Bone marrow (tissue), 2 donors: ENCODE data around the gene BANP.
"Not testable (repeated sequence)": the region's sequence is repeated elsewhere in the genome, so short reads cannot be mapped to it uniquely, and the experiment has no call there.

Experiments used
- DNase-seq, 2 donors: peaks; one replicate each; lab custom pipeline; 2025; lab: John Stamatoyannopoulos, UW

BANP gene

DNA sequence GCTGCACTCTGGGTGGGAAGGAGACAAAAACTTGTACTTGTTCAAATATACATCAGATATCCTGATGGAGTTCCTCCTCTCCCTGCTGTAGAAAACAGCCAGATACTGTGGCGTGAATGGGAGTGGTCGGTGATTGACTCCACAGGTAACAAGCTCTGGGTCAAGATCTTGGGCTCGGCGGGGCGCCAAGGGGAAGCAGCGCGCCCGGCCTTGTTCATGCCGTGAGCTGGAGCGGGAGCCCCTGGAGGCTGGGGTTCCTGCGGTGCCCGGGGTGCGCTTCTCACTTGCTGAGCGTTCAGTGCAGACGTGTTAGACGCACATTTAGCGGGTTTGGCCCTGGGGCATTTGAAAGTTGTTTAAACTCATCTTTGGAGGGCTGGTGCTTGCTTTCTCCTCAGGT, 44.4 kb downstream of the BANP start:
- DNase-seq: no peak

DNA sequence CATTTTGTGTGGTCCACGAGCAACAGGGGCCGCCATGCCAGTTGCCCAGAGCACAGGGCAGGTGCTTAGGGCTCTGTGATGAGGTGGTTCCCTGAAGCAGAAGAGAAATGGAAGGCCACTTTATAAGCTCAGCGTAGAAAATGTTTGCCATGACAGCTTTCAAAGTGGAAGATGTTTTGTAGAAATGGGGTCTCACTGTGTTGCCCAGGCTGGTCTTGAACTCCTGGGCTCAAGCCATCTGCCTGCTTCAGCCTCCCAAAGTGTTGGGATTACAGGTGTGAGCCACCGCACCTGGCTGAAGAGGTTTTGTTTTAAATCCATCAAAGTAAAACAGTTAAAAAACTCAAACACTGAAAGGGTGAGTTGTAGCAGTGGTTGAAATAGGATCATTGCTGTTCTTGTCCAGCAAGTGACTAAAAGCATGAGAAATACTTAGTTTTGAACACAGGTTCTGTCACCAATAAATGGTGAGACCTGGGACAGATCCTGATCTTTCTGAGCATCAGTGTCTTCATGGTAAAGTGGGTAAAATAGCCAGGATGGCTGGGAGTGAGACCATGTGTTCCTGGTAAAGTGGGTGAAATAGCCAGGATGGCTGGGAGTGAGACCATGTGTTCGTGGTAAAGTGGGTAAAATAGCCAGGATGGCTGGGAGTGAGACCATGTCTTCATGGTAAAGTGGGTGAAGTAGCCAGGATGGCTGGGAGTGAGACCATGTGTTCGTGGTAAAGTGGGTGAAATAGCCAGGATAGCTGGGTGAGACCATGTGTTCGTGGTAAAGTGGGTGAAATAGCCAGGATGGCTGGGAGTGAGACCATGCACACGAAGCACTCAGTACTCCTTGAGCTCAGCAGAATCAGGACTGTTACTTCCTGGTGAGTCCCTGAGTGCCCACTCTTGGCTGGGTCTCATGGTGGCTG, 46.0 kb downstream of the BANP start:
- no peak for DNase-seq

GRCh38 chr16:87998184-87998793, 47.1 kb downstream of the BANP start:
- not testable (repeated sequence) for DNase-seq

DNA sequence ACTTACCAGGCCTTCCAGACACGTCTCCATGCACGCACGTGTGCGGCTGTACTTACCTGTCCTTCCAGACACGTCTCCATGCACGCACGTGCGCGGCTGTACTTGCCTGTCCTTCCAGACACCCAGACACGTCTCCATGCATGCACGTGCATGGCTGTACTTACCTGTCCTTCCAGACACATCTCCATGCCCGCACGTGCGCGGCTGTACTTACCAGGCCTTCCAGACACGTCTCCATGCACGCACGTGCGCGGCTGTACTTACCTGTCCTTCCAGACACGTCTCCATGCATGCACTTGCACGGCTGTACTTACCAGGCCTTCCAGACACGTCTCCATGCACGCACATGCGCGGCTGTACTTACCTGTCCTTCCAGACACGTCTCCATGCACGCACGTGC, 47.8 kb downstream of the BANP start:
- DNase-seq: not testable (repeated sequence)

DNA sequence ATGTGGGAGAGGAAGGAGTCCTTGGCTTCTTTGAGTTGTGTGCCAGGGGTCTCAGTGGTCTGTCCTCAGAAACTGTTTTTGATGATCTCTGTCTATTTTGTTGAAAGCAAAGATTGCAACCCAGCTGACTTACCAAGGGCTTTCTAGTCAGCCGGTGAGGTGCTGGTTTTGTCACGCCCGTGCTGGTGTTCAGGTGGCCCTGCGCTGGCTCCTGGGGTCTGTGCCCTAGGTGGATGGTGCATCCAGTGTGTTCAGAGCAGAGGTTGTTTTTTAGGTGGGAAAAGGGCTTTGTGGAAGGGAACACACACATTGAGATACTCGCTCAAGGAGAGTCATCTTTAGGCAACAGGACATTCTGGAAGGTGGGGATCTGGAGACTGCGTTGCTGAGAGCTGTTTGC, 51.0 kb downstream of the BANP start:
- DNase-seq: no peak

DNA sequence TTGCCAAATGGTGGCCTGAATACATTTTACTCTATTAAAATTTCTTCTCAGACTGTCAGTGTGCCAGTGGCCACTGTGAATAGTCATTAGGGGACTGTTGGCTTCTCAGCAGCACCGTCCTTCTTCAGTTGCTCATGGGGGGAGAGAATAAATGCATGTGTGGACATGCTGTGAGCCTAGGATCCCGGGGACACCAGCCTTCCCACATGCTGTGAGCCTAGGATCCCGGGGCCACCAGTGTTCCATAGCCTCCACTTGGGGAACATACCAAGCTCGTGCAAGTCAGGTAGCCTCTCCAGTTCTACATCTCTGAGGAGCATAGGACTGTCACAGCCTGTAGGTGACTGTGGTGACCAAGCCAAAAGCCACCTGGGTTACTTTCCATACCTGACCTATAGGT, 51.5 kb downstream of the BANP start:
- DNase-seq: no peak

- DNase-seq: no peak
These were observed 52.1 kb downstream of the BANP start for GRCh38 chr16:88003316-88003715.

GRCh38 chr16:88003736-88004135, 52.5 kb downstream of the BANP start:
- no peak for DNase-seq

- no peak for DNase-seq
These were observed 53.2 kb downstream of the BANP start for GRCh38 chr16:88004391-88004790.

DNA sequence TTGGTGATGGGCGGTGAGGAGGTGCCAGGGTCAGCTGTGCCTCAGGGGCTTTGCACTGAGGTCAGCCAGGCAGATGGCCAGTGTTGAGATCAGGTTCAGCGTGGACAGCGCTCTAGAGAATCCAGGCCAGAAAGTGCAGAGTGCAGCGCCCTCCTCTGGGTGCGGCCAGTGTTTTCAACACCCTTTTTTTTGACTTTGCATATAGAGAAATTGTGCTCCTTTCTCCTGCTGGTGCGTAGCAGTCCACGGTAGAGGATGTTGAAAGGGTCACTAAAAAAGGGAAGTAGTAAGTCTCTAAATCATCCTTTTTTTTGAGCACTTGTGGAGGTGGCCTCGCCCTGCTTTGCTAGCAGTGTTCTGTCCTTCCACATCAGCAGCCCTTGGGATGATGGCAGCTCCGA, 53.9 kb downstream of the BANP start:
- peak in 1 of 2 donors; percentile 42 for DNase-seq

DNA sequence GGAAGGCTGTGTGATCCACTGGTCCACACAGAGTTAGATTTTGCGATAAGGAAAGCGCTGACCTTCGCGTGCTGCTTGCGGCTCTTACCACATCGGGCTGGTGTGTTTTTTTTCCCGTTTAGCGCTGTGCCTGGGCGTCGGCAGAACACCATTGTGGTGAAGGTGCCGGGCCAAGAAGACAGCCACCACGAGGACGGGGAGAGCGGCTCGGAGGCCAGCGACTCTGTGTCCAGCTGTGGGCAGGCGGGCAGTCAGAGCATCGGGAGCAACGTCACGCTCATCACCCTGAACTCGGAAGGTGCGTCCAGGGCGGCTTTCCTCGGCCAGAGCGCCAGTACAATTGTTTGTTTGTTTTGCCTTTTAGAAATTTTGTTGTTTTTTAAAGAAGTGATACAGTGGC, 54.7 kb downstream of the BANP start:
- no peak for DNase-seq

- DNase-seq: no peak
These were observed 56.1 kb downstream of the BANP start for GRCh38 chr16:88007321-88007731.

- no peak for DNase-seq
These were observed 57.6 kb downstream of the BANP start for GRCh38 chr16:88008840-88009239.

DNA sequence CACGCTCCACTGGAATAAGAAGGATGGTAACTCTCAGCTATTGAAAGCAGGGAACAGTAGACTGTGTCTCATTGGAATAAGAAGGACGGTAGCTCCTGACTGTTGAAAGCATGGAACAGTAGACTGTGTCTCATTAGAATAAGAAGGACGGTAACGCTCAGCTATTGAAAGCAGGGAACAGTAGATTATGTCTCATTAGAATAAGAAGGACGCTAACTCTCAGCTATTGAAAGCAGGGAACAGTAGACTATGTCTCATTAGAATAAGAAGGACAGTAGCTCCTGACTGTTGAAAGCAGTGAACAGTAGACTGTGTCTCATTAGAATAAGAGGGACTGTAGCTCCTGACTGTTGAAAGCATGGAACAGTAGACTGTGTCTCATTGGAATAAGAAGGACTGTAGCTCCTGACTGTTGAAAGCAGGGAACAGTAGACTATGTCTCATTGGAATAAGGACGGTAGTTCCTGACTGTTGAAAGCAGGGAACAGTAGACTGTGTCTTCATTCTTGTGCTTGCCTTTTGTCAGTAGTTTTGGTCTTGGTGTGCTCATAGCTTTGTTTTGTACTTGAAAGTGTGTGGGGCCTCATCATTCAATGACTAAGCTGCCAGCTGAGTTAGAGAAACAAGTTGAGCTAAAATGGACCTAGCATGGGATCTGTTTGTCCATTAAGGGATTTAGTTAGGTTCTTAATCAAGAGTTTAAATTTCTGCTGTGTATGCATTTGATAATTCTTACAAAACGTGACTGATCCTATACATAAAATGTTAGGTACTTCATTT, 58.5 kb downstream of the BANP start:
- DNase-seq: no peak

- DNase-seq: no peak
These were observed 59.2 kb downstream of the BANP start for GRCh38 chr16:88010343-88010967.

DNA sequence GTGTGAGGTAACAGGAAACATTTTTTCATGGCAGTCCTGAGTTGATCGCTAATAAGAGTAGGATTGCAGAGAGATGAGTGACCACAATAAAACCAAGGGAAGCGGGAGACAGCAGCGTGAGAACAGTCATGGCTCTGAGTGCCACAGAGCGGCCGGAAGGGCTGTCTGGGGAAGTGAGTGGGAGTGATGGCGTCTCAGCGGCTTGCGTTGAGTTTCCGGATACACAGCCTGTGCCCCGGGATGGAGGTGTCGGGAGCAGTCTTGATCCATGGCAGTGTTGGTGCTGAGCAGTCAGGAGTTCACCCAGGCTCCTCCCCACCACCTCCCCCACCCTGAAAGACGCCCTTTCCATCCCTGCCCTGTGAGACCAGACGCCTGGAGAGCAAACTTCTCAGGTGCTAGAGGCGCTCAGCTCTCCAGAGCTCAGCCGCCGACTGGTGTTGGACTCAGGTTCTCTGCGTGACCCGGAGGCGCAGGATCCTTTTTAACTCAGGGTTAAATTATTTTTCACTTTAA, 59.8 kb downstream of the BANP start:
- DNase-seq: no peak

GRCh38 chr16:88012360-88012759, 61.1 kb downstream of the BANP start:
- DNase-seq: no peak

DNA sequence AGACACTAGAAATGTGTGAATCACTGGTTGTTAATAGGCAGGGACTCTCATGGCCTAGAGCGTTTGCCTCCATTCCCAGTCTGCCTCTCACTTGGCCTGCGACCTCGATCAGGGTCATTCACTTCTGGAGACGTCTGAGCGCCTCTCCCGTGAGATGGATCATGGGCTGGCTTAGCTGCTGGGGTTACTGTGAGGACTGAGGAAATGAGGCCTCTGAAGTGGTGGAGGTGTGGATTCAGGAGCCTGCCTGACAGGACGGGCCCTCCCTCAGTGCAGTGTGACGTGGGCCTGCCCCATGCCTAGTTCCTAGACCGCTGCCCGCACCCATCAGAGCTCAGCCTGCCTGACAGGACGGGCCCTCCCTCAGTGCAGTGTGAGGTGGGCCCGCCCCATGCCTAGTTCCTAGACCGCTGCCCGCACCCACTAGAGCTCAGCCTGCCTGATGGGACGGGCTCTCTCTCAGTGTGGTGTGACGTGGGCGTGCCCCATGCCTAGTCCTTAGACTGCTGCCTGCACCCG, 61.9 kb downstream of the BANP start:
- DNase-seq: no peak

- no peak for DNase-seq
These were observed 62.6 kb downstream of the BANP start for GRCh38 chr16:88013766-88014251.

- no peak for DNase-seq
These were observed 63.1 kb downstream of the BANP start for GRCh38 chr16:88014252-88014781.
